ENCODE measurements around the gene TMEM250.

TMEM250 gene

DNA sequence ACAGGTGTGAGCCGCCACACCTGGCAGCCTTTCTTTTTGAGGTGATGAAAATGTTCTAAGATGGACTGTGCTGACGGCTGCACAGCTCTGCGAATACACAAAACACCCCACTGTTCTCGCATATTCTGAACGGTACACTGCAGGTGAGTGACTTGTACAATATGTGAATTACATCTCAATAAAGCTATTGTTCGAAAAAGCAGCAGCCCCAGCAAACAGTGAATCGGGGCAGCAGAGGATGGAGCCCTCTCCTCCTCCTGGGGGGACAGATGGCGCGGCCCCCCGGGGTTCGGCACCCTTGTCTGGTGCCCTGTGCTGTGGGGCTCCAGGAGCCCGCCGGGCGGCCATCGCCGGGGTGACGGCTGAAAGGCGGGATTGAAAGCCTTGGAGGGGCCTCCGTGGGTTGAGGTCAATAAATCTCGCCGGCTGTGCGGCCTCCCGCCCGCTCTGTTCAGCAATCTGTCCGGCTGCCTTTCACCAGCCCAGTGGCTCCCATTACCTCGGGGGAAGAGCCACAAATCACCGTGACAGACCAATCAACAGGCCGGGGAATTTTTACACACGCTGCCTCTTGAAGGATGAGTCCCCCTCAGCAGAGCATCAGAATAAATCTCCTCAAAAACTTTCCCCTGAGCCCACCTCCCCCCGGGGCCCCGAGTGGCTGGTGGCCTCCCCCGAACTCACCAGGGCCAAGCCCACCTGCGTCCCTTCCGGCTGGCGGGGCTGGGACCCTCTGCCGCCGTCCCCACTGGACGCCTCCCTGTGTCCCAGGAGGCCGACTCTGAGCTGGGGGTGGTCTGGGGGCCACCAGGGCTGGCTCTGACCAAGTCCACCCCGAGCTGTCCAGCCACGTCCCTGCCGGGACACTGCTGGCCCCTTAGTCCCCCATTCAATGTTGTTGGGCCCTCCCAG lies 37.8 kb upstream of the TMEM250 start:
- no peak for TF ChIP-seq CTCF (IDR thresholded peaks at IDR 0.05)

GRCh38 chr9:136155576-136155975 lies 36.9 kb upstream of the TMEM250 start:
- TF ChIP-seq CTCF (IDR thresholded peaks at IDR 0.05): no peak

- TF ChIP-seq CTCF (IDR thresholded peaks at IDR 0.05): no peak
Measured at GRCh38 chr9:136154943-136155342, 36.3 kb upstream of the TMEM250 start.

DNA sequence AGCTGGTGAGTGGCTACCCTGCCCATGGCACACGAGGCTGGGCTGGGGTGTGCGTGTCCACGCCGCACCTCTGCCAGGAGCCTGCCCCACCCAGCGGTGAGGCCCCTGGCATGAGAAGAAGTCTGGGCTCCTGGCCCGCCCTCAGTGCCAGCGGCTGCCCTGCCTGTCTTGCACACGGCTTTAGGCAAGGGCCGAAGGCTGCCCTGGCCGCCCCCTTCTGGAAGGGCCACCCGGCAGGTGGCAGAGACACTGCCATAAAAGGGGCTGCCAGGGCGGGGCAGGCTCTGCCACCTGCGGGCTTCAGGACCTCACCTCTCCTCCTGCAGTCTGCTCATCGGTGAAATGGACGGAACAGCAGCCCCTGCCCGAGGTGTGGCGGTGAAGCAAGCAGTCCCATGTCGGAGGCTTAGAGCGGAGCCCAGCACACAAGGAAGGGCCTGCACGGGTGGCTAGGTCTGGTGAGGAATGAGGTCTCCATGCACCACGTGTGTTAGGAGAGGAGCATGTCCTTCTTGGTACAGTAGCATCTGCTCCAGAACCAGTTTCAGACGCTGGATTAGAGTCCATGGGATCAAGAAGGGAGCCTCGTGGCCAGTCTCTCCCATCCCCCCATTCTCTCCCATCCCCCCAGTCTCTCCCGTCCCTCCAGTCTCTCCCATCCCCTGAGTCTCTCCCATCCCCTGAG lies 34.8 kb upstream of the TMEM250 start:
- no peak for TF ChIP-seq CTCF (IDR thresholded peaks at IDR 0.05)

- TF ChIP-seq CTCF (IDR thresholded peaks at IDR 0.05): no peak
Measured at GRCh38 chr9:136152931-136153330, 34.3 kb upstream of the TMEM250 start.

GRCh38 chr9:136152543-136152866 lies 33.8 kb upstream of the TMEM250 start:
- TF ChIP-seq CTCF (IDR thresholded peaks at IDR 0.05): no peak

DNA sequence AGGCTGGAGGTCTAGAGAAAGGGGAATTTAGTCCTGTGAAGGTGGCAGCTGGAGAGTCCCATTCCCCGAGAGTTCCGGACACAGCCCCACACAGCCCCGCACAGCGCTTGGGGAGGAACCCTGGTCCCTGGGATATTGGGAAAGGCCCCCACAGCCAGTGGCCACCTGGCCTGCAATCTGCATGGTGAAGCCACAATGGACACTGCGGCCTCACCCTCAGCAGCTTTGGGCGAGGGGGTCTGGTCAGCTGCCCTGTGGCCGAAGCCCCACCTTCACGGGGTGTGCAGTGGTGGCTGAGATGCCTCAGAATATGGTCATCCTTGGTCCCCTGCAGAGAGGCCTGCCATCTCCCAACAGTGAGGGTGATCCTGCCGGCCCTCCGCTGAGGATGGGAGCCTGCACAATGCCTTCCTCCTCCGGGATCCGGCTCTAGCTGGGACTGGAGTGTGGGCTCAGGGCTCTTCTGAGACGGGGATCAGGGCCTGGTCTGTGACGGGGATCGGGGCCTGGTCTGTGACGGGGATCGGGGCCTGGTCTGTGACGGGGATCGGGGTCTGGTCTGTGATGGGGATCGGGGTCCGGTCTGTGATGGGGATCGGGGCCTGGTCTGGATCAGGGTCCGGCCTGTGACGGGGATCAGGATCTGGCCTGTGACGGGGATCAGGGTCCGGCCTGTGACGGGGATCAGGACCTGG lies 33.3 kb upstream of the TMEM250 start:
- TF ChIP-seq CTCF (IDR thresholded peaks at IDR 0.05): no peak

Measured in LNCAP (cell line).